Subcutaneous adipose tissue (tissue), 4 donors: ENCODE results near the gene ZNF140. TPM values are rescaled to one million over a fixed set of nuclear protein-coding genes. Genes with fewer than 3 reads are reported as not detected.

Experiments used
- CTCF ChIP-seq: fragments of 450-650 bp; IDR thresholded peaks from one replicate; pipeline ENCODE4 v1.5.1; 2016; ENCODE audit warnings: low read depth, mild to moderate bottlenecking, control low read depth, antibody characterized with exemption, moderate library complexity
- total RNA-seq, 4 donors: library from RNA; depleted of rRNA; stranded (reverse); fragments of >200 nt; gene quantifications; one replicate each; pipeline ENCODE4 v1.1.0, GENCODE V29; 2016

ZNF140 gene
- total RNA-seq, 4 donors from 2014 or later, result 9.9 to 13.4 (median 11.4) TPM

GRCh38 chr12:133130808-133131128 lies 50.0 kb downstream of the ZNF140 start:
- no peak for TF ChIP-seq CTCF

- no peak for TF ChIP-seq CTCF
Observed at GRCh38 chr12:133135747-133136146, 55.0 kb downstream of the ZNF140 start.

GRCh38 chr12:133145981-133146380 lies 65.3 kb downstream of the ZNF140 start:
- no peak for TF ChIP-seq CTCF

GRCh38 chr12:133156125-133156690 lies 75.5 kb downstream of the ZNF140 start:
- no peak for TF ChIP-seq CTCF

Other genes with a start within 250 kb of the ZNF140 start
- gene CHFR, start 193.3 kb upstream of the ZNF140 start, total RNA-seq, result 10 to 100 TPM; 25.5 to 38.6 (median 30.4) TPM
- gene ZNF605, start 124.6 kb upstream of the ZNF140 start, total RNA-seq, result 10 to 100 TPM in 2 of 4 donors, 1 to 10 TPM in 2; 5.1 to 13.9 (median 10.3) TPM
- gene ZNF26, start 94.6 kb upstream of the ZNF140 start, total RNA-seq, result 10 to 100 TPM in 3 of 4 donors, 1 to 10 TPM in 1; 3.9 to 19.0 (median 13.8) TPM
- gene ZNF84, start 43.4 kb upstream of the ZNF140 start, total RNA-seq, result 10 to 100 TPM; 15.0 to 29.5 (median 23.1) TPM
- gene ZNF891, start 49.4 kb downstream of the ZNF140 start, total RNA-seq, result 1 to 10 TPM; 2.2 to 3.4 (median 3.0) TPM
- gene ZNF10, start 49.7 kb downstream of the ZNF140 start, total RNA-seq, result 1 to 10 TPM; 4.6 to 8.2 (median 6.6) TPM
- gene ZNF268, start 100.6 kb downstream of the ZNF140 start, total RNA-seq, result 10 to 100 TPM; 10.8 to 16.1 (median 14.5) TPM
- gene ANHX, start 155.0 kb downstream of the ZNF140 start, total RNA-seq, result not detected